Measurements from ENCODE around the gene AP1B1. TPM values are rescaled to one million over a fixed set of nuclear protein-coding genes. Genes with fewer than 3 reads are reported as not detected.

Gene AP1B1
- total and polyA plus RNA-seq, 2 of the 8 experiments (the other 6 are each of a cell fraction or from before 2014, with no cell fraction given), result 64.2 to 86.8 TPM

- Histone ChIP-seq H3K79me1 (ENCODE audit: low read depth, low read length) (peaks cover 20% of the 10 kb centered on the region; the same call in 1 of the 2 replicates), H4K91ac (replicated peaks; ENCODE audit: insufficient read length, low read length) (no peak overlapping the region), H2BK120ac (replicated peaks; ENCODE audit: low read depth, low read length) (no peak overlapping the region), H4K5ac (ENCODE audit: insufficient read length, low read depth, low read length) (no peak overlapping the region), H2AFZ (ENCODE audit: low read length) (no peak overlapping the region), H3K36me3 (ENCODE audit: control insufficient read depth in 2 of 4, insufficient read depth in 4 of 4, low read length in 3 of 4) (peaks cover 0 to 7% (median 0%) of the 10 kb centered on the region in 4 experiments; a peak in 1 of 8 replicates), H2AK5ac (ENCODE audit: low read depth, low read length) (no peak overlapping the region), H2BK12ac (ENCODE audit: low read depth, low read length) (no peak overlapping the region), H2BK20ac (ENCODE audit: low read length) (no peak overlapping the region), H3K23me2 (ENCODE audit: low read depth, low read length) (peaks cover 6% of the 10 kb centered on the region; the same call in 1 of the 2 replicates), H2BK15ac (ENCODE audit: low read length) (no peak overlapping the region), H4K8ac (ENCODE audit: extremely low read depth, insufficient read depth, low read length) (no peak overlapping the region), H3K27me3 (replicated peaks in 1 of 4; ENCODE audit: control insufficient read depth in 3 of 4, extremely low read depth in 1 of 4, insufficient read depth in 3 of 4, low read length in 3 of 4) (no peaks in the 10 kb centered on the region; a peak in 1 of 7 replicates), H4K20me1 (replicated peaks in 1 of 2; ENCODE audit: control insufficient read depth in 1 of 2, insufficient read depth in 2 of 2, low read length in 2 of 2) (peaks cover 12 to 15% of the 10 kb centered on the region in 2 experiments), H3K56ac (replicated peaks; ENCODE audit: insufficient read length, low read depth, low read length) (no peak overlapping the region), H3K27ac (ENCODE audit: low read depth, low read length) (no peak overlapping the region), H3K4ac (replicated peaks; ENCODE audit: insufficient read length, low read depth, low read length) (no peak overlapping the region), H3K4me3 (ENCODE audit: extremely low read depth in 1 of 4, insufficient read depth in 2 of 4, low read depth in 3 of 4, low read length in 4 of 4) (no peak overlapping the region), H2BK5ac (ENCODE audit: low read depth, low read length) (no peak overlapping the region), H3K4me2 (ENCODE audit: insufficient read depth in 1 of 2, low read depth in 2 of 2, low read length in 2 of 2) (no peak overlapping the region), H3K4me1 (replicated peaks in 1 of 4; ENCODE audit: control insufficient read depth in 3 of 4, insufficient read depth in 4 of 4, low read length in 3 of 4) (peaks cover 2 to 5% (median 2%) of the 10 kb centered on the region in 4 experiments; a peak in 4 of 7 replicates), H3K14ac (ENCODE audit: insufficient read length) (no peak overlapping the region), H3K18ac (ENCODE audit: extremely low read depth, low read length) (no peak overlapping the region), H3K9ac (replicated peaks in 1 of 4; ENCODE audit: extremely low read depth in 1 of 4, low read depth in 3 of 4, low read length in 3 of 4) (no peak overlapping the region), H3K23ac (ENCODE audit: insufficient read length) (no peak overlapping the region), H3K9me3 (ENCODE audit: insufficient read depth in 2 of 2, low read depth in 1 of 2, low read length in 1 of 2) (no peaks in the 10 kb centered on the region), H3K79me2 (ENCODE audit: control insufficient read depth in 1 of 2, insufficient read depth in 2 of 2, low read length in 2 of 2) (peaks cover 0 to 43% of the 10 kb centered on the region in 2 experiments; a peak in 2 of 4 replicates)
- CTCF ChIA-PET (ENCODE audit: partially characterized antibody), result interaction anchor here (1.2 to 1.6 kb wide), 3 partner anchors 10 to 24 kb away, joined by 3 to 8 read pairs (median 5); no protein-coding TSS in a partner anchor
- no peak for TF ChIP-seq CTCF (IDR thresholded peaks at IDR 0.05; ENCODE audit: control extremely low read depth in 1 of 3, insufficient read depth in 1 of 3, low read depth in 1 of 3, low read length in 3 of 3)
- no peak for TF ChIP-seq NANOG (IDR thresholded peaks at IDR 0.05; ENCODE audit: insufficient read depth, low read depth, low read length, poor library complexity, severe bottlenecking)
- no peak for TF ChIP-seq ATF2 (IDR thresholded peaks at IDR 0.05; ENCODE audit: low read length)
- no peak for TF ChIP-seq ATF3 (IDR thresholded peaks at IDR 0.05; ENCODE audit: insufficient read depth, low read depth, low read length)
- no peak for TF ChIP-seq POU5F1 (IDR thresholded peaks at IDR 0.05; ENCODE audit: low read depth, low read length)
- no peak for TF ChIP-seq SP2 (IDR thresholded peaks at IDR 0.05; ENCODE audit: low read length)
- POLR2A ChIA-PET (ENCODE audit: partially characterized antibody), result no interaction called here
- 88% methylated on average over 1 of the region's 1 CpG; no CpG with 5 or more reads in 1 of the 2 experiments for WGBS, 2 experiments (ENCODE audit: extremely low coverage in 1 of 2, insufficient coverage in 1 of 2, insufficient read length in 1 of 2, insufficient replicate concordance in 2 of 2, low coverage in 1 of 2, low lambda C conversion rate in 2 of 2, missing lambda C conversion rate in 1 of 2)
- FAIRE-seq (no peak), DNase-seq (ENCODE audit: low read depth in 1 of 2, low spot score in 2 of 2) (no peak)
Observed at GRCh38 chr22:29383740-29384139, 4.6 kb downstream of the AP1B1 start.

Data from H1 (cell line).